Measurements from ENCODE around the gene TFB1M. TPM values are rescaled to one million over a fixed set of nuclear protein-coding genes. Genes with fewer than 3 reads are reported as not detected.
"Not testable (repeated sequence)": the region's sequence is repeated elsewhere in the genome, so short reads cannot be mapped to it uniquely, and the experiment has no call there.

Gene TFB1M
- total and polyA plus RNA-seq, 2 donors (not counting 1 experiment from before 2014, with no cell fraction given), result 16.3 to 28.9 TPM

DNA sequence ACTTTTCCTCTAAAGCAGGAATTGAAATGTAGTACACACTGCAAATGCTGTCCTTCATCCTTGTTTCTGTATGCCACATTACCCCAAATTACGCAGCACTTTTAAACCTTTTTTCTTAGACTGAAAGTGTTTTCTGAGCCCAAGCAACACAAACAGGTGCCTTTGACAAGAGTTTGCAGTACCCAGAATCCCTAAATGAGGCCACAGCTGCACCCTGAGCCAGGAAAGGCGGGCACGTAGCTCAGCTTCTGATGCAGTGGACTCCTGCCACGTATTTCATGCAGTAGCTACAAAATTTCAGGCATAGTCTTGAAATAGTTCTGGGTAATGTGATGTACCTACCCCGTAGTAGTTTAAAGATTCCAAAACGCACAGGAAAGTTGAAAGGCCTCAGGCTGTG lies 81.4 kb downstream of the TFB1M start:
- no peaks in the 10 kb centered on the region for H3K79me2 ChIP-seq (ENCODE audit: control insufficient read depth, insufficient read depth, low read length)
- H3K4me2 ChIP-seq (ENCODE audit: extremely low read depth, insufficient read depth, low read length), result no peak overlapping the region
- no peaks in the 10 kb centered on the region for H3K36me3 ChIP-seq (ENCODE audit: control insufficient read depth, insufficient read depth, low read length)
- no peak for DNase-seq (ENCODE audit: low read depth in 2 of 2)
- TF ChIP-seq CTCF (conservative IDR thresholded peaks at IDR 0.05 in 1 of 2, IDR thresholded peaks at IDR 0.05 in 1 of 2; ENCODE audit: low read depth in 1 of 2, low read length in 2 of 2), result no peak
- no peak for TF ChIP-seq EZH2 (IDR thresholded peaks at IDR 0.05; ENCODE audit: low read length, missing control alignments)
- H3K27ac ChIP-seq (ENCODE audit: insufficient read depth, low read length), result no peak overlapping the region
- H4K20me1 ChIP-seq (ENCODE audit: control insufficient read depth, extremely low read depth, insufficient read depth, low read length), result no peaks in the 10 kb centered on the region
- H2AFZ ChIP-seq (ENCODE audit: low read length), result no peak overlapping the region
- no peaks in the 10 kb centered on the region for H3K9me3 ChIP-seq (ENCODE audit: control insufficient read depth, insufficient read depth, low read depth, low read length)
- H3K4me3 ChIP-seq (replicated peaks in 1 of 4; ENCODE audit: control extremely low read depth in 1 of 4, insufficient read depth in 1 of 4, low read depth in 3 of 4, low read length in 4 of 4), result no peak overlapping the region
- H3K4me1 ChIP-seq (ENCODE audit: control insufficient read depth, extremely low read depth, insufficient read depth, low read length), result no peaks in the 10 kb centered on the region
- H3K27me3 ChIP-seq (ENCODE audit: control insufficient read depth, insufficient read depth, low read length), result no peaks in the 10 kb centered on the region
- no peak overlapping the region for H3K9ac ChIP-seq (ENCODE audit: insufficient read depth, low read length)

DNA sequence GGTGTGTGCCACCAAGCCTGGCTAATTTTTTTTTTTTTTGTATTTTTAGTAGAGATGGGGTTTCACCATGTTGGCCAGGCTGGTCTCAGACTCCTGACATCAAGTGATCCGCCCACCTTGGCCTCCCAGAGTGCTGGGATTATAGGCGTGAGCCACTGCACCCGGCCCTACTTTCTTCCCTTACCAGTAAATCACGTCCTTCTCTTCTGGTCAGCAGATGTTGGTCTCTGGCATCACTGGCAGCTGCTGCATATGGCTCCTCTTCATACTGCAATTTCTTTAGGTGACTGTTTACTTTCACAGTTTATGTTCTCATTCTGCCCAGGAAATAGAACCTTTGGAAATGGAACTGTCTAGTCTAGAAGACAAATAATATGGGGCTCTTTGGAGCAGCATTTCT lies 83.3 kb downstream of the TFB1M start:
- H3K79me2 ChIP-seq (ENCODE audit: control insufficient read depth, insufficient read depth, low read length); H4K20me1 ChIP-seq (ENCODE audit: control insufficient read depth, extremely low read depth, insufficient read depth, low read length); DNase-seq (ENCODE audit: low read depth in 2 of 2); H3K4me1 ChIP-seq (ENCODE audit: control insufficient read depth, extremely low read depth, insufficient read depth, low read length); H3K27me3 ChIP-seq (ENCODE audit: control insufficient read depth, insufficient read depth, low read length); H2AFZ ChIP-seq (ENCODE audit: low read length); H3K4me3 ChIP-seq (replicated peaks in 1 of 4; ENCODE audit: control extremely low read depth in 1 of 4, insufficient read depth in 1 of 4, low read depth in 3 of 4, low read length in 4 of 4); H3K36me3 ChIP-seq (ENCODE audit: control insufficient read depth, insufficient read depth, low read length); H3K9ac ChIP-seq (ENCODE audit: insufficient read depth, low read length); H3K27ac ChIP-seq (ENCODE audit: insufficient read depth, low read length); H3K9me3 ChIP-seq (ENCODE audit: control insufficient read depth, insufficient read depth, low read depth, low read length); H3K4me2 ChIP-seq (ENCODE audit: extremely low read depth, insufficient read depth, low read length): not testable (repeated sequence)

GRCh38 chr6:155228546-155229166 lies 85.6 kb downstream of the TFB1M start:
- peak overlapping the region; percentile 33 for H2AFZ ChIP-seq (ENCODE audit: low read length)
- H3K9ac ChIP-seq (ENCODE audit: insufficient read depth, low read length), result no peak overlapping the region
- H3K27ac ChIP-seq (ENCODE audit: insufficient read depth, low read length), result no peak overlapping the region
- TF ChIP-seq EZH2 (IDR thresholded peaks at IDR 0.05; ENCODE audit: low read length, missing control alignments), result no peak
- TF ChIP-seq CTCF (conservative IDR thresholded peaks at IDR 0.05 in 1 of 2, IDR thresholded peaks at IDR 0.05 in 1 of 2; ENCODE audit: low read depth in 1 of 2, low read length in 2 of 2), result no peak
- H3K79me2 ChIP-seq (ENCODE audit: control insufficient read depth, insufficient read depth, low read length), result no peaks in the 10 kb centered on the region
- H3K27me3 ChIP-seq (ENCODE audit: control insufficient read depth, insufficient read depth, low read length), result no peaks in the 10 kb centered on the region
- H3K9me3 ChIP-seq (ENCODE audit: control insufficient read depth, insufficient read depth, low read depth, low read length), result no peaks in the 10 kb centered on the region
- DNase-seq (ENCODE audit: low read depth in 2 of 2), result peak; percentile 48 to 77
- H3K4me1 ChIP-seq (ENCODE audit: control insufficient read depth, extremely low read depth, insufficient read depth, low read length), result peaks cover 4% of the 10 kb centered on the region
- H3K4me3 ChIP-seq (replicated peaks in 1 of 4; ENCODE audit: control extremely low read depth in 1 of 4, insufficient read depth in 1 of 4, low read depth in 3 of 4, low read length in 4 of 4), result no peak overlapping the region
- no peaks in the 10 kb centered on the region for H4K20me1 ChIP-seq (ENCODE audit: control insufficient read depth, extremely low read depth, insufficient read depth, low read length)
- no peaks in the 10 kb centered on the region for H3K36me3 ChIP-seq (ENCODE audit: control insufficient read depth, insufficient read depth, low read length)
- H3K4me2 ChIP-seq (ENCODE audit: extremely low read depth, insufficient read depth, low read length), result peak overlapping the region; percentile 21
